HG03095 (cell line): ENCODE data around the gene AMOTL2.

Experiments used
- ATAC-seq: cut with Tn5 transposase; IDR thresholded peaks from one replicate; pipeline ENCODE4 v1.9.1; 2021; ENCODE audit warnings: moderate library complexity; ENCODE audit not compliant: unreplicated experiment

The AMOTL2 gene

GRCh38 chr3:134353831-134354611, 20.2 kb downstream of the AMOTL2 start:
- ATAC-seq = no peak

GRCh38 chr3:134353171-134353825, 20.9 kb downstream of the AMOTL2 start:
- ATAC-seq = no peak

GRCh38 chr3:134352031-134352671, 22.1 kb downstream of the AMOTL2 start:
- no peak for ATAC-seq

- ATAC-seq = no peak
Observed at GRCh38 chr3:134351427-134351826, 22.8 kb downstream of the AMOTL2 start.

- no peak for ATAC-seq
Observed at GRCh38 chr3:134350861-134351311, 23.4 kb downstream of the AMOTL2 start.

- no peak for ATAC-seq
Observed at GRCh38 chr3:134350266-134350665, 24.0 kb downstream of the AMOTL2 start.

GRCh38 chr3:134348524-134348923, 25.7 kb downstream of the AMOTL2 start:
- ATAC-seq = no peak

- no peak for ATAC-seq
Observed at GRCh38 chr3:134347551-134347950, 26.7 kb downstream of the AMOTL2 start.

GRCh38 chr3:134346744-134347143, 27.5 kb downstream of the AMOTL2 start:
- ATAC-seq = no peak

- ATAC-seq = no peak
Observed at GRCh38 chr3:134345202-134345601, 29.0 kb downstream of the AMOTL2 start.

- no peak for ATAC-seq
Observed at GRCh38 chr3:134344560-134344959, 29.7 kb downstream of the AMOTL2 start.

GRCh38 chr3:134342259-134342658, 32.0 kb downstream of the AMOTL2 start:
- no peak for ATAC-seq

- ATAC-seq = no peak
Observed at GRCh38 chr3:134341389-134341788, 32.9 kb downstream of the AMOTL2 start.

- ATAC-seq = no peak
Observed at GRCh38 chr3:134340982-134341365, 33.3 kb downstream of the AMOTL2 start.

- no peak for ATAC-seq
Observed at GRCh38 chr3:134340362-134340981, 33.8 kb downstream of the AMOTL2 start.

GRCh38 chr3:134339913-134340312, 34.3 kb downstream of the AMOTL2 start:
- no peak for ATAC-seq

- ATAC-seq = no peak
Observed at GRCh38 chr3:134339331-134339730, 34.9 kb downstream of the AMOTL2 start.

- no peak for ATAC-seq
Observed at GRCh38 chr3:134338516-134339261, 35.6 kb downstream of the AMOTL2 start.

GRCh38 chr3:134338201-134338512, 36.1 kb downstream of the AMOTL2 start:
- ATAC-seq = no peak

- no peak for ATAC-seq
Observed at GRCh38 chr3:134337511-134338200, 36.6 kb downstream of the AMOTL2 start.
